Keratinocyte (primary cell): Measurements from ENCODE around the gene TENM4.

Experiments used
- EZH2 ChIP-seq: IDR thresholded peaks from one replicate; pipeline ENCODE4 v1.6.1; 2012; ENCODE audit warnings: inconsistent platforms, mild to moderate bottlenecking, low read length, moderate library complexity
- TF ChIP-seq, protein P1 (sequence below), 3 experiments: IDR thresholded peaks in 1 of 3; conservative IDR thresholded peaks in 1 of 3; optimal IDR thresholded peaks in 1 of 3; 2 replicates in 2 of 3; 3 replicates in 1 of 3; pipeline versions ENCODE3 to v1.5.1; 2011; ENCODE audit warnings: low read length in 3 of 3, mild to moderate bottlenecking in 3 of 3, moderate library complexity in 2 of 3, control low read depth in 1 of 3, inconsistent platforms in 1 of 3; ENCODE audit not compliant: insufficient read depth in 2 of 3; ENCODE audit errors: extremely low read depth in 1 of 3

DNA sequence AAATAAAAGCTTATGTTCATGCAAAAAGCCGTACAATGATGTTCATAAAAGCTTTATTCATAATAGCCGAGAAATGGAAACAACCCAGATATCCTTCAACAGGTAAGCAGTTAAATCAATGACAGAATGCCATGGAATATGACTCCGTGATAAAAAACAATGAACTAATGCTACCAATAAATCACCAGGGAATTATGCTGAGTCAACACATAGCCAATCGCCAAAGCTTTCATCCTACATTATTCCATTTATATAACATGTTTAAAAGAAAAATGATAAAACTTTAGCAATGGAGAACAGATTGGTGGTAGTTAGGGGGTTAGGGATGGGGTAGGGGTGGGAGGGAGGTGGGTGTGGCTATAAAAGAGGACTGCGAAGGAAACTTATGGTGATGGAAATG is 356.4 kb downstream of the TENM4 start:
- TF ChIP-seq, protein P1, sequence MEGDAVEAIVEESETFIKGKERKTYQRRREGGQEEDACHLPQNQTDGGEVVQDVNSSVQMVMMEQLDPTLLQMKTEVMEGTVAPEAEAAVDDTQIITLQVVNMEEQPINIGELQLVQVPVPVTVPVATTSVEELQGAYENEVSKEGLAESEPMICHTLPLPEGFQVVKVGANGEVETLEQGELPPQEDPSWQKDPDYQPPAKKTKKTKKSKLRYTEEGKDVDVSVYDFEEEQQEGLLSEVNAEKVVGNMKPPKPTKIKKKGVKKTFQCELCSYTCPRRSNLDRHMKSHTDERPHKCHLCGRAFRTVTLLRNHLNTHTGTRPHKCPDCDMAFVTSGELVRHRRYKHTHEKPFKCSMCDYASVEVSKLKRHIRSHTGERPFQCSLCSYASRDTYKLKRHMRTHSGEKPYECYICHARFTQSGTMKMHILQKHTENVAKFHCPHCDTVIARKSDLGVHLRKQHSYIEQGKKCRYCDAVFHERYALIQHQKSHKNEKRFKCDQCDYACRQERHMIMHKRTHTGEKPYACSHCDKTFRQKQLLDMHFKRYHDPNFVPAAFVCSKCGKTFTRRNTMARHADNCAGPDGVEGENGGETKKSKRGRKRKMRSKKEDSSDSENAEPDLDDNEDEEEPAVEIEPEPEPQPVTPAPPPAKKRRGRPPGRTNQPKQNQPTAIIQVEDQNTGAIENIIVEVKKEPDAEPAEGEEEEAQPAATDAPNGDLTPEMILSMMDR (optimal IDR thresholded peaks at IDR 0.05 in 1 of 3, IDR thresholded peaks at IDR 0.05 in 1 of 3, conservative IDR thresholded peaks at IDR 0.05 in 1 of 3; ENCODE audit: extremely low read depth in 1 of 3, insufficient read depth in 2 of 3, low read length in 3 of 3): no peak
- no peak for TF ChIP-seq EZH2
